ENCODE results near the gene SGPP2. TPM values are rescaled to one million over a fixed set of nuclear protein-coding genes. Genes with fewer than 3 reads are reported as not detected.

SGPP2 gene
- polyA plus RNA-seq, 3 donors = not detected

GRCh38 chr2:222525811-222526210 lies 101.5 kb downstream of the SGPP2 start:
- H3K27me3 Mint-ChIP-seq (ENCODE audit: low read depth in 3 of 3) = peaks cover 0 to 8% (median 3%) of the 10 kb centered on the region in 3 donors
- no peaks in the 10 kb centered on the region for H3K4me1 Mint-ChIP-seq
- 80% methylated on average over 3 of the region's 5 CpGs for WGBS (ENCODE audit: insufficient coverage)

GRCh38 chr2:222526480-222527277 lies 102.3 kb downstream of the SGPP2 start:
- DNase-seq = no peak
- H3K27ac ChIP-seq (ENCODE audit: low read depth in 1 of 2, low read length in 2 of 2) = no peak overlapping the region
- Mint-ChIP-seq H3K4me3 (no peak overlapping the region), H3K27me3 (ENCODE audit: low read depth in 3 of 3) (peaks cover 0 to 8% (median 3%) of the 10 kb centered on the region in 3 donors), H3K4me1 (no peaks in the 10 kb centered on the region), H3K27ac (no peak overlapping the region), H3K36me3 (no peaks in the 10 kb centered on the region), H3K9me3 (peaks cover 0 to 4% (median 0%) of the 10 kb centered on the region in 7 donors)
- no peak overlapping the region for H3K9ac ChIP-seq (ENCODE audit: insufficient read depth, low read length, poor library complexity, severe bottlenecking)
- no peaks in the 10 kb centered on the region for H3K27me3 ChIP-seq (ENCODE audit: control insufficient read depth in 2 of 2, insufficient read depth in 2 of 2, low read length in 2 of 2)
- H3K36me3 ChIP-seq (replicated peaks in 1 of 2; ENCODE audit: control insufficient read depth in 1 of 2, insufficient read depth in 2 of 2, low read length in 2 of 2) = no peaks in the 10 kb centered on the region
- no peak overlapping the region for H2AFZ ChIP-seq (ENCODE audit: insufficient read depth, low read depth, low read length, poor library complexity, severe bottlenecking)
- WGBS (ENCODE audit: insufficient coverage) = 100% methylated on average over 1 of the region's 7 CpGs
- H3K4me3 ChIP-seq (replicated peaks in 1 of 3; ENCODE audit: low read depth in 2 of 3, low read length in 3 of 3) = no peak overlapping the region
- no peaks in the 10 kb centered on the region for H4K20me1 ChIP-seq (ENCODE audit: insufficient read depth, low read length)
- intact Hi-C loops (cut with micrococcal nuclease) = no loop called here
- H3K4me1 ChIP-seq (ENCODE audit: control insufficient read depth in 1 of 2, insufficient read depth in 2 of 2, low read length in 2 of 2) = no peaks in the 10 kb centered on the region
- no peak for TF ChIP-seq CTCF (IDR thresholded peaks at IDR 0.05)
- no peak overlapping the region for H3K4me2 ChIP-seq (replicated peaks; ENCODE audit: extremely low read depth, low read length, poor library complexity, severe bottlenecking)
- no peaks in the 10 kb centered on the region for H3K9me3 ChIP-seq (replicated peaks in 1 of 2; ENCODE audit: control insufficient read depth in 1 of 2, insufficient read depth in 1 of 2, low read length in 2 of 2)
- H3K79me2 ChIP-seq (ENCODE audit: insufficient read depth, low read length) = no peaks in the 10 kb centered on the region

More at GRCh38 chr2:222525811-222526210, 101.5 kb downstream of the SGPP2 start:
- intact Hi-C loops (cut with micrococcal nuclease) = no loop called here
- Histone ChIP-seq H4K20me1 (ENCODE audit: insufficient read depth, low read length) (no peaks in the 10 kb centered on the region), H3K4me1 (ENCODE audit: control insufficient read depth in 1 of 2, insufficient read depth in 2 of 2, low read length in 2 of 2) (no peaks in the 10 kb centered on the region), H3K27me3 (ENCODE audit: control insufficient read depth in 2 of 2, insufficient read depth in 2 of 2, low read length in 2 of 2) (no peaks in the 10 kb centered on the region), H3K9me3 (replicated peaks in 1 of 2; ENCODE audit: control insufficient read depth in 1 of 2, insufficient read depth in 1 of 2, low read length in 2 of 2) (no peaks in the 10 kb centered on the region), H3K36me3 (replicated peaks in 1 of 2; ENCODE audit: control insufficient read depth in 1 of 2, insufficient read depth in 2 of 2, low read length in 2 of 2) (no peaks in the 10 kb centered on the region), H3K27ac (ENCODE audit: low read depth in 1 of 2, low read length in 2 of 2) (no peak overlapping the region), H3K79me2 (ENCODE audit: insufficient read depth, low read length) (no peaks in the 10 kb centered on the region), H2AFZ (ENCODE audit: insufficient read depth, low read depth, low read length, poor library complexity, severe bottlenecking) (no peak overlapping the region), H3K4me3 (replicated peaks in 1 of 3; ENCODE audit: low read depth in 2 of 3, low read length in 3 of 3) (no peak overlapping the region), H3K4me2 (replicated peaks; ENCODE audit: extremely low read depth, low read length, poor library complexity, severe bottlenecking) (no peak overlapping the region), H3K9ac (ENCODE audit: insufficient read depth, low read length, poor library complexity, severe bottlenecking) (no peak overlapping the region)
- no peak for DNase-seq
- H3K4me3 Mint-ChIP-seq = no peak overlapping the region
- no peak for TF ChIP-seq CTCF (IDR thresholded peaks at IDR 0.05)
- H3K36me3 Mint-ChIP-seq = no peaks in the 10 kb centered on the region
- H3K9me3 Mint-ChIP-seq = peaks cover 0 to 4% (median 0%) of the 10 kb centered on the region in 7 donors
- H3K27ac Mint-ChIP-seq = no peak overlapping the region
